Measurements from ENCODE around the gene SGCA. TPM values are rescaled to one million over a fixed set of nuclear protein-coding genes. Genes with fewer than 3 reads are reported as not detected.

SGCA gene
- total and polyA plus RNA-seq, 2 of the 13 experiments (the other 11 are each of a cell fraction or from before 2014, with no cell fraction given) = not detected

DNA sequence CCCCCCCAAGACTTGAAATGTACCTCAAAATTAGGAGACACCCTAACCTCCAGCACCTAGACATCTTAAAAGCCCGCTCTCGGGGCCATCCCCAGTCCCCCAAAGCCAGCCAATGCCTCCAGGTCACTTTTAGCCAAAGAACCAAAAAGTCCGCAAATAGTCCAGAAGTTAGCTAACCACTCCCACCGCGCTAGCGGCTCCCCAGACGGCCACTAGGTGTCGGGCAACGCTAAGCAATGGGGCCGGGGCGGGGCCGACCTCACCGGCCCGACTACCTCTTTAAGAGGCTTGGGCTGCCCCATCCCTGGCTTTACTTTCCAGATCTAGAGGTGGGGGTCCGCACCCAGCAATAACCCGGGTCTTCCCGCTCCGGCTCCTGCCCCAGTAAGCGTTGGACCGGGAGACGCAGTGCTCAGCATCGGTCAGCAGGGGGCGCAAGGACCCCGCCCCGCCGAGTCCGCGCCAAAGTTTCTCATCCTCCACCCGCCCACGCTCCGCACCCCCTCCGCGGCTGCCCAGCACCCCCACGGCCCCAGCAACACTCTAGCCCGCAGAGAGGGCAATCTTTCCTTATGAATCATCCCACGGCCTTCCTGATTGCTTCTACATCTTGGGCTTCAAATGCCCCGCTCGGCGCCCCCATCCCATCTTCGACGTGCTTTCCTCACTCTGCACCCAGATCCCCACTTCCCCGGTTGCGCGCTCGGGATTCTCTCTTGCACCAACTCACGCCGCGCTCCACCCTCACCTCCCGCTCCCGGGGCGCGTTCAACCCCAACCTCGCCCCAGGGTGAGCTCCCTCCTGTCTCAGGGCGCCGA, 34.9 kb downstream of the SGCA start (continued):
- TF ChIP-seq ZMYM3 (CRISPR knock-in tag; IDR thresholded peaks at IDR 0.05) (no peak), NFE2 (CRISPR knock-in tag; IDR thresholded peaks at IDR 0.05) (no peak), CENPT (CRISPR knock-in tag; IDR thresholded peaks at IDR 0.05; ENCODE audit: low read depth) (no peak), SP2 (CRISPR knock-in tag; IDR thresholded peaks at IDR 0.05) (no peak), POLR2AphosphoS2 (IDR thresholded peaks at IDR 0.05; ENCODE audit: low read depth, low read length) (no peak), SMAD3 (CRISPR knock-in tag; IDR thresholded peaks at IDR 0.05) (peak; percentile 76; the same call in 1 of the 2 replicates), ZNF670 (CRISPR knock-in tag; IDR thresholded peaks at IDR 0.05; ENCODE audit: borderline replicate concordance) (peak; percentile 67), SOX5 (CRISPR knock-in tag; IDR thresholded peaks at IDR 0.05; ENCODE audit: borderline replicate concordance) (no peak), GATAD2A (CRISPR knock-in tag; IDR thresholded peaks at IDR 0.05) (peak; percentile 30; the same call in 1 of the 2 replicates)
- TF ChIP-seq, protein P1, sequence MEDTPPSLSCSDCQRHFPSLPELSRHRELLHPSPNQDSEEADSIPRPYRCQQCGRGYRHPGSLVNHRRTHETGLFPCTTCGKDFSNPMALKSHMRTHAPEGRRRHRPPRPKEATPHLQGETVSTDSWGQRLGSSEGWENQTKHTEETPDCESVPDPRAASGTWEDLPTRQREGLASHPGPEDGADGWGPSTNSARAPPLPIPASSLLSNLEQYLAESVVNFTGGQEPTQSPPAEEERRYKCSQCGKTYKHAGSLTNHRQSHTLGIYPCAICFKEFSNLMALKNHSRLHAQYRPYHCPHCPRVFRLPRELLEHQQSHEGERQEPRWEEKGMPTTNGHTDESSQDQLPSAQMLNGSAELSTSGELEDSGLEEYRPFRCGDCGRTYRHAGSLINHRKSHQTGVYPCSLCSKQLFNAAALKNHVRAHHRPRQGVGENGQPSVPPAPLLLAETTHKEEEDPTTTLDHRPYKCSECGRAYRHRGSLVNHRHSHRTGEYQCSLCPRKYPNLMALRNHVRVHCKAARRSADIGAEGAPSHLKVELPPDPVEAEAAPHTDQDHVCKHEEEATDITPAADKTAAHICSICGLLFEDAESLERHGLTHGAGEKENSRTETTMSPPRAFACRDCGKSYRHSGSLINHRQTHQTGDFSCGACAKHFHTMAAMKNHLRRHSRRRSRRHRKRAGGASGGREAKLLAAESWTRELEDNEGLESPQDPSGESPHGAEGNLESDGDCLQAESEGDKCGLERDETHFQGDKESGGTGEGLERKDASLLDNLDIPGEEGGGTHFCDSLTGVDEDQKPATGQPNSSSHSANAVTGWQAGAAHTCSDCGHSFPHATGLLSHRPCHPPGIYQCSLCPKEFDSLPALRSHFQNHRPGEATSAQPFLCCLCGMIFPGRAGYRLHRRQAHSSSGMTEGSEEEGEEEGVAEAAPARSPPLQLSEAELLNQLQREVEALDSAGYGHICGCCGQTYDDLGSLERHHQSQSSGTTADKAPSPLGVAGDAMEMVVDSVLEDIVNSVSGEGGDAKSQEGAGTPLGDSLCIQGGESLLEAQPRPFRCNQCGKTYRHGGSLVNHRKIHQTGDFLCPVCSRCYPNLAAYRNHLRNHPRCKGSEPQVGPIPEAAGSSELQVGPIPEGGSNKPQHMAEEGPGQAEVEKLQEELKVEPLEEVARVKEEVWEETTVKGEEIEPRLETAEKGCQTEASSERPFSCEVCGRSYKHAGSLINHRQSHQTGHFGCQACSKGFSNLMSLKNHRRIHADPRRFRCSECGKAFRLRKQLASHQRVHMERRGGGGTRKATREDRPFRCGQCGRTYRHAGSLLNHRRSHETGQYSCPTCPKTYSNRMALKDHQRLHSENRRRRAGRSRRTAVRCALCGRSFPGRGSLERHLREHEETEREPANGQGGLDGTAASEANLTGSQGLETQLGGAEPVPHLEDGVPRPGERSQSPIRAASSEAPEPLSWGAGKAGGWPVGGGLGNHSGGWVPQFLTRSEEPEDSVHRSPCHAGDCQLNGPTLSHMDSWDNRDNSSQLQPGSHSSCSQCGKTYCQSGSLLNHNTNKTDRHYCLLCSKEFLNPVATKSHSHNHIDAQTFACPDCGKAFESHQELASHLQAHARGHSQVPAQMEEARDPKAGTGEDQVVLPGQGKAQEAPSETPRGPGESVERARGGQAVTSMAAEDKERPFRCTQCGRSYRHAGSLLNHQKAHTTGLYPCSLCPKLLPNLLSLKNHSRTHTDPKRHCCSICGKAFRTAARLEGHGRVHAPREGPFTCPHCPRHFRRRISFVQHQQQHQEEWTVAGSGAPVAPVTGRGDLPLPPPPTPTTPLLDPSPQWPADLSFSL (CRISPR knock-in tag; IDR thresholded peaks at IDR 0.05) = no peak
- TF ChIP-seq, protein P2, sequence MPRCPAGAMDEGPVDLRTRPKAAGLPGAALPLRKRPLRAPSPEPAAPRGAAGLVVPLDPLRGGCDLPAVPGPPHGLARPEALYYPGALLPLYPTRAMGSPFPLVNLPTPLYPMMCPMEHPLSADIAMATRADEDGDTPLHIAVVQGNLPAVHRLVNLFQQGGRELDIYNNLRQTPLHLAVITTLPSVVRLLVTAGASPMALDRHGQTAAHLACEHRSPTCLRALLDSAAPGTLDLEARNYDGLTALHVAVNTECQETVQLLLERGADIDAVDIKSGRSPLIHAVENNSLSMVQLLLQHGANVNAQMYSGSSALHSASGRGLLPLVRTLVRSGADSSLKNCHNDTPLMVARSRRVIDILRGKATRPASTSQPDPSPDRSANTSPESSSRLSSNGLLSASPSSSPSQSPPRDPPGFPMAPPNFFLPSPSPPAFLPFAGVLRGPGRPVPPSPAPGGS (CRISPR knock-in tag; IDR thresholded peaks at IDR 0.05) = peak; percentile 35
- TF ChIP-seq, protein P3, sequence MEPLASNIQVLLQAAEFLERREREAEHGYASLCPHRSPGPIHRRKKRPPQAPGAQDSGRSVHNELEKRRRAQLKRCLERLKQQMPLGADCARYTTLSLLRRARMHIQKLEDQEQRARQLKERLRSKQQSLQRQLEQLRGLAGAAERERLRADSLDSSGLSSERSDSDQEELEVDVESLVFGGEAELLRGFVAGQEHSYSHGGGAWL (CRISPR knock-in tag; IDR thresholded peaks at IDR 0.05) = peak; percentile 64
- TF ChIP-seq, protein P4, sequence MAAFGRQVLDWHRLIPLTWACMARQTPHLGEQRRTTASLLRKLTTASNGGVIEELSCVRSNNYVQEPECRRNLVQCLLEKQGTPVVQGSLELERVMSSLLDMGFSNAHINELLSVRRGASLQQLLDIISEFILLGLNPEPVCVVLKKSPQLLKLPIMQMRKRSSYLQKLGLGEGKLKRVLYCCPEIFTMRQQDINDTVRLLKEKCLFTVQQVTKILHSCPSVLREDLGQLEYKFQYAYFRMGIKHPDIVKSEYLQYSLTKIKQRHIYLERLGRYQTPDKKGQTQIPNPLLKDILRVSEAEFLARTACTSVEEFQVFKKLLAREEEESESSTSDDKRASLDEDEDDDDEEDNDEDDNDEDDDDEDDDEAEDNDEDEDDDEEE (CRISPR knock-in tag; IDR thresholded peaks at IDR 0.05) = no peak
- TF ChIP-seq, protein P5, sequence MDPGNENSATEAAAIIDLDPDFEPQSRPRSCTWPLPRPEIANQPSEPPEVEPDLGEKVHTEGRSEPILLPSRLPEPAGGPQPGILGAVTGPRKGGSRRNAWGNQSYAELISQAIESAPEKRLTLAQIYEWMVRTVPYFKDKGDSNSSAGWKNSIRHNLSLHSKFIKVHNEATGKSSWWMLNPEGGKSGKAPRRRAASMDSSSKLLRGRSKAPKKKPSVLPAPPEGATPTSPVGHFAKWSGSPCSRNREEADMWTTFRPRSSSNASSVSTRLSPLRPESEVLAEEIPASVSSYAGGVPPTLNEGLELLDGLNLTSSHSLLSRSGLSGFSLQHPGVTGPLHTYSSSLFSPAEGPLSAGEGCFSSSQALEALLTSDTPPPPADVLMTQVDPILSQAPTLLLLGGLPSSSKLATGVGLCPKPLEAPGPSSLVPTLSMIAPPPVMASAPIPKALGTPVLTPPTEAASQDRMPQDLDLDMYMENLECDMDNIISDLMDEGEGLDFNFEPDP (CRISPR knock-in tag; conservative IDR thresholded peaks at IDR 0.05) = no peak
- TF ChIP-seq, protein P6, sequence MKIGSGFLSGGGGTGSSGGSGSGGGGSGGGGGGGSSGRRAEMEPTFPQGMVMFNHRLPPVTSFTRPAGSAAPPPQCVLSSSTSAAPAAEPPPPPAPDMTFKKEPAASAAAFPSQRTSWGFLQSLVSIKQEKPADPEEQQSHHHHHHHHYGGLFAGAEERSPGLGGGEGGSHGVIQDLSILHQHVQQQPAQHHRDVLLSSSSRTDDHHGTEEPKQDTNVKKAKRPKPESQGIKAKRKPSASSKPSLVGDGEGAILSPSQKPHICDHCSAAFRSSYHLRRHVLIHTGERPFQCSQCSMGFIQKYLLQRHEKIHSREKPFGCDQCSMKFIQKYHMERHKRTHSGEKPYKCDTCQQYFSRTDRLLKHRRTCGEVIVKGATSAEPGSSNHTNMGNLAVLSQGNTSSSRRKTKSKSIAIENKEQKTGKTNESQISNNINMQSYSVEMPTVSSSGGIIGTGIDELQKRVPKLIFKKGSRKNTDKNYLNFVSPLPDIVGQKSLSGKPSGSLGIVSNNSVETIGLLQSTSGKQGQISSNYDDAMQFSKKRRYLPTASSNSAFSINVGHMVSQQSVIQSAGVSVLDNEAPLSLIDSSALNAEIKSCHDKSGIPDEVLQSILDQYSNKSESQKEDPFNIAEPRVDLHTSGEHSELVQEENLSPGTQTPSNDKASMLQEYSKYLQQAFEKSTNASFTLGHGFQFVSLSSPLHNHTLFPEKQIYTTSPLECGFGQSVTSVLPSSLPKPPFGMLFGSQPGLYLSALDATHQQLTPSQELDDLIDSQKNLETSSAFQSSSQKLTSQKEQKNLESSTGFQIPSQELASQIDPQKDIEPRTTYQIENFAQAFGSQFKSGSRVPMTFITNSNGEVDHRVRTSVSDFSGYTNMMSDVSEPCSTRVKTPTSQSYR (CRISPR knock-in tag; IDR thresholded peaks at IDR 0.05; ENCODE audit: borderline replicate concordance) = no peak
